Transverse colon (tissue), 4 donors: ENCODE results near the gene DCAF15.

Experiments
- CTCF ChIP-seq, 5 experiments: fragments of 200-600 bp in 3 of 5; fragments of 450-650 bp in 2 of 5; sonication (generic) in 3 of 5; IDR thresholded peaks; 1 replicate in 2 of 5; 2 replicates in 3 of 5; pipeline ENCODE4 v1.5.1; 2016 to 2017; ENCODE audit warnings: antibody characterized with exemption in 5 of 5, inconsistent platforms in 3 of 5, mild to moderate bottlenecking in 2 of 5, moderate library complexity in 1 of 5
- EP300 ChIP-seq: sonication (generic); formaldehyde crosslinking; IDR thresholded peaks from one replicate; pipeline ENCODE4 v1.6.1; 2017; ENCODE audit warnings: antibody characterized with exemption, low read depth
- POLR2A ChIP-seq: fragments of 450-650 bp; IDR thresholded peaks from one replicate; pipeline ENCODE4 v1.6.1; 2016; ENCODE audit warnings: antibody characterized with exemption, mild to moderate bottlenecking, moderate library complexity
- POLR2AphosphoS5 ChIP-seq, 3 donors: sonication (generic); formaldehyde crosslinking; IDR thresholded peaks; one replicate each; pipeline ENCODE4 v1.6.1; 2016; ENCODE audit warnings: antibody characterized with exemption in 3 of 3

- TF ChIP-seq CTCF (IDR thresholded peaks at IDR 0.05) (no peak), POLR2A (no peak), EP300 (no peak), POLR2AphosphoS5 (IDR thresholded peaks at IDR 0.05) (no peak)
Measured at GRCh38 chr19:13979686-13980085, 27.4 kb downstream of the DCAF15 start.
